ENCODE results near the gene CD47. TPM values are rescaled to one million over a fixed set of nuclear protein-coding genes. Genes with fewer than 3 reads are reported as not detected.

Gene CD47
- total RNA-seq, 1 donor from 2014 or later, result 44.8 TPM

- no peak for DNase-seq (ENCODE audit: extremely low spot score, unreplicated experiment)
- no peak for TF ChIP-seq CTCF (IDR thresholded peaks at IDR 0.05)
- Mint-ChIP-seq H3K4me1 (ENCODE audit: unreplicated experiment) (peaks cover 27% of the 10 kb centered on the region), H3K9me3 (ENCODE audit: unreplicated experiment) (no peaks in the 10 kb centered on the region), H3K4me3 (ENCODE audit: unreplicated experiment) (no peak overlapping the region), H3K27me3 (ENCODE audit: unreplicated experiment) (no peaks in the 10 kb centered on the region), H3K27ac (ENCODE audit: unreplicated experiment) (no peak overlapping the region), H3K36me3 (ENCODE audit: unreplicated experiment) (no peaks in the 10 kb centered on the region)
These were observed 43.2 kb upstream of the CD47 start for GRCh38 chr3:108133858-108134554.

GRCh38 chr3:108133048-108133369 lies 42.2 kb upstream of the CD47 start:
- Mint-ChIP-seq H3K4me3 (ENCODE audit: unreplicated experiment) (peak overlapping the region; percentile 41), H3K27ac (ENCODE audit: unreplicated experiment) (peak overlapping the region; percentile 20), H3K9me3 (ENCODE audit: unreplicated experiment) (no peaks in the 10 kb centered on the region), H3K36me3 (ENCODE audit: unreplicated experiment) (no peaks in the 10 kb centered on the region), H3K4me1 (ENCODE audit: unreplicated experiment) (peaks cover 27% of the 10 kb centered on the region), H3K27me3 (ENCODE audit: unreplicated experiment) (no peaks in the 10 kb centered on the region)
- no peak for TF ChIP-seq CTCF (IDR thresholded peaks at IDR 0.05)
- DNase-seq (ENCODE audit: extremely low spot score, unreplicated experiment), result no peak

DNA sequence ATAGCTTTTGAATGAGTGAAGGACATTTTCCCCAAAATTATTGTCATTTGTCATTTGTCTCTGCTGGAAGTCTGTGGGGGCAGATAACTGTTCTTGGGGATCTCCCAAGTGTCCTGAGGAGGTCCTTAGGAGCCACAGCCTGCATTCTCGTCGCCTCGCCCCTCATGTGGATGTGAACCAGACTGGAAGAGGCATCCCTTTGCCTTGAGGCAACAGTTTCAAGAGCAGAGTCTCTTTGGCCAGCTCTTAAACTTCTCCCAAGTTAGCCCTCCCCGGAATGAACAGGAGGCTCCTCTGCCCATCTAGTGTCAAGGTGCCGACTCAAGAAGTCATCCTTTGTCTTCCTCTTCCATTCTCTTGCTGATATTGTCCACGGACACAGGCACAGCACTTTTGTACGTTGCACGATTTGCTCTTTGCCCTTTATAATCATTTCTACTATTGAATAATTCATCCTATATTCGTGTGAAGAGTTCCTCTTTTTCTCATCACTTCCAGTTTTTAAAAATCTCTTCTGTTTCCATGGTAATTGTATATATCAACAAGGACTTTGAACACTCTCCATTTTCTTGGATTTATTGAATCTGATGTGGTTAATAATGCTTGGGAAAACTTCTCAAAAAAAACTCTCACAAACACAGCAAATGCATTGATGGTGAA lies 40.8 kb upstream of the CD47 start:
- TF ChIP-seq CTCF (IDR thresholded peaks at IDR 0.05), result no peak
- Mint-ChIP-seq H3K4me3 (ENCODE audit: unreplicated experiment) (no peak overlapping the region), H3K27ac (ENCODE audit: unreplicated experiment) (peak overlapping the region; percentile 16)

DNA sequence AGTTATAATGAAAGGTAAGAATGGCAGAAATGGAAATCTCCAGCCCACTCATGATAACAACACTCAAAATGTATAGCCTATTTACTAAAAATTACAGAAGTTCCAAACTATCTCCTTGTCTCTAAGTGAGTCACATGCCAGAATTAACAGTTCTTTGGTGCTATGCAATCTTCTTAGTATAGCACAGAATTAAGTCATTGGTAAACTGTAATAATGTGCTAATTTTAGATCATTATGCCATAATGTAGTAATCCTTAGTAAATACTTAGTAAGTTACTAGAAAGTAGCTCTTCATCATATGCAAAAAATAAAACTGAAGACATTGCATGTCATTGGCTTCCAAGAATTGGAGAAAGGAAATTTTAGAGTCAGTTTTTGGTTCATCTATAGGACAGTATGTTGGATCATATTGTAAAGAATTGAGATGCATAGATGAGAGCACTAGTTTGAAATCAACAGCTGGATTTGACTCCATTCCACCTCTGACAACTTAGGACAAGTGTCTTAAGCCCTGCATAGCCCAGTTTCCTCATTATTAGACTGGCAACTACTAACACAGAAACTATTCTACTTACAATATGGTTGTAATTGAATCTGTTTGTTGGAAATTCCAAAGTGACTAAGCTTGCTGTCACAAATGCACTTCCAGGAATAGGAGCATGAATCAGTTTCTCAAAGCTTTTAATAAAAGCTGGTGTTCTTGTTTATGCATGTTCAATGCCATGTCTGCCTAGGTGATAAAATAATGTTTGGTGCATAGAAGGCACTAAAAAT lies 40.1 kb upstream of the CD47 start:
- TF ChIP-seq CTCF (IDR thresholded peaks at IDR 0.05), result no peak
- peaks cover 27% of the 10 kb centered on the region for H3K4me1 Mint-ChIP-seq (ENCODE audit: unreplicated experiment)
- DNase-seq (ENCODE audit: extremely low spot score, unreplicated experiment), result no peak

More for the DNA sequence above, 40.8 kb upstream of the CD47 start:
- Mint-ChIP-seq H3K9me3 (ENCODE audit: unreplicated experiment) (no peaks in the 10 kb centered on the region), H3K27me3 (ENCODE audit: unreplicated experiment) (no peaks in the 10 kb centered on the region), H3K4me1 (ENCODE audit: unreplicated experiment) (peaks cover 27% of the 10 kb centered on the region), H3K36me3 (ENCODE audit: unreplicated experiment) (no peaks in the 10 kb centered on the region)
- DNase-seq (ENCODE audit: extremely low spot score, unreplicated experiment), result no peak

GRCh38 chr3:108130236-108130635 lies 39.4 kb upstream of the CD47 start:
- Mint-ChIP-seq H3K9me3 (ENCODE audit: unreplicated experiment) (no peaks in the 10 kb centered on the region), H3K27ac (ENCODE audit: unreplicated experiment) (no peak overlapping the region), H3K4me1 (ENCODE audit: unreplicated experiment) (peaks cover 27% of the 10 kb centered on the region), H3K27me3 (ENCODE audit: unreplicated experiment) (no peaks in the 10 kb centered on the region), H3K4me3 (ENCODE audit: unreplicated experiment) (no peak overlapping the region), H3K36me3 (ENCODE audit: unreplicated experiment) (no peaks in the 10 kb centered on the region)
- DNase-seq (ENCODE audit: extremely low spot score, unreplicated experiment), result no peak
- TF ChIP-seq CTCF (IDR thresholded peaks at IDR 0.05), result no peak

More for the DNA sequence above, 40.1 kb upstream of the CD47 start:
- no peaks in the 10 kb centered on the region for H3K9me3 Mint-ChIP-seq (ENCODE audit: unreplicated experiment)
- H3K27me3 Mint-ChIP-seq (ENCODE audit: unreplicated experiment), result no peaks in the 10 kb centered on the region
- H3K4me3 Mint-ChIP-seq (ENCODE audit: unreplicated experiment), result no peak overlapping the region
- H3K36me3 Mint-ChIP-seq (ENCODE audit: unreplicated experiment), result no peaks in the 10 kb centered on the region
- H3K27ac Mint-ChIP-seq (ENCODE audit: unreplicated experiment), result no peak overlapping the region

All from osteocyte (in vitro differentiated cells).